ENCODE measurements around the gene PLIN5. TPM values are rescaled to one million over a fixed set of nuclear protein-coding genes. Genes with fewer than 3 reads are reported as not detected.

The PLIN5 gene
- total RNA-seq, 1 experiment from 2014 or later: 8.1 TPM

DNA sequence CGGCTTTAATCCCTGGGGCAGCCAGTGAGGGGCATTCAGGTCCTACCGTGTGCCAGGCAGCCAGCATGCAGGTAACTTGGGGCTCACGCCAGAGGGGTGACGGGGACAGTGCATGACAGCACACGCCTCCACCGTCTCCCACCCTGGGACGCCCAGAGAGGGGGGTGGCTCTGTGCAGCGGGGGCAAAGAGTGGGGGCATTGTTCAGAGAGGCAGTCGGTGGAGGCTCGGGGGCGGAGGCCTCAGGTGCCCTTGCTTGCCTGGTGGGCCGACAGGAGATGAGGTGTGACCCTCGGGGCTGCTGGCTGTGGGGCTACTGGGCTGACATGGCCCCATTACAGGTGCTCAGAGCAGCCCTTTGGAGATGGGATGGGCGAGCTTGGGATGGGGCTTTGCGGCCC, 35.2 kb downstream of the PLIN5 start:
- Histone ChIP-seq H3K27me3 (ENCODE audit: insufficient read depth, low read length) (no peaks in the 10 kb centered on the region), H4K20me1 (ENCODE audit: insufficient read depth) (no peaks in the 10 kb centered on the region), H3K9me3 (ENCODE audit: control insufficient read depth in 1 of 2, insufficient read depth in 1 of 2, low read depth in 1 of 2, low read length in 2 of 2) (no peaks in the 10 kb centered on the region), H3K4me2 (ENCODE audit: low read length) (no peak overlapping the region), H3K9ac (ENCODE audit: low read length) (no peak overlapping the region), H3K36me3 (ENCODE audit: control insufficient read depth in 1 of 2, insufficient read depth in 2 of 2, low read length in 2 of 2) (peaks cover 0 to 15% of the 10 kb centered on the region in 2 experiments; a peak in 2 of 4 replicates), H3K4me1 (ENCODE audit: control insufficient read depth in 1 of 2, insufficient read depth in 2 of 2, low read length in 2 of 2) (peaks cover 0 to 3% of the 10 kb centered on the region in 2 experiments; a peak in 2 of 4 replicates), H3K4me3 (replicated peaks in 1 of 2; ENCODE audit: low read depth in 1 of 2, low read length in 2 of 2) (no peak overlapping the region), H3K9me2 (ENCODE audit: insufficient read depth) (no peaks in the 10 kb centered on the region), H3K27ac (ENCODE audit: low read depth, low read length) (no peak overlapping the region), H3K79me2 (ENCODE audit: insufficient read depth, low read length) (no peaks in the 10 kb centered on the region), H2AFZ (ENCODE audit: low read depth, low read length, poor library complexity, severe bottlenecking) (no peak overlapping the region)
- intact Hi-C loops (cut with micrococcal nuclease): no loop called here
- no peak for ATAC-seq
- ChIA-PET CTCF (no interaction called here), POLR2A (no interaction called here), RAD21 (ENCODE audit: low non-redundant PET in 1 of 2, low total read pairs in 2 of 2, uncharacterized antibody in 2 of 2, unreplicated experiment in 2 of 2) (no interaction called here)
- TF ChIP-seq SP1 (IDR thresholded peaks at IDR 0.05; ENCODE audit: low read depth) (no peak), EZH2 (IDR thresholded peaks at IDR 0.05) (no peak), POLR2AphosphoS5 (IDR thresholded peaks at IDR 0.05; ENCODE audit: low read depth, low read length) (no peak), YY1 (IDR thresholded peaks at IDR 0.05; ENCODE audit: extremely low read depth, insufficient replicate concordance, low read depth, low read length) (no peak), SIN3A (IDR thresholded peaks at IDR 0.05; ENCODE audit: low read depth) (no peak), ZFX (IDR thresholded peaks at IDR 0.05) (no peak), ELF1 (IDR thresholded peaks at IDR 0.05; ENCODE audit: borderline replicate concordance, low read depth) (no peak), TCF7L2 (IDR thresholded peaks at IDR 0.05; ENCODE audit: borderline replicate concordance, extremely low read depth, insufficient read depth, insufficient read length) (no peak), CEBPB (IDR thresholded peaks at IDR 0.05; ENCODE audit: low read depth) (no peak), EGR1 (IDR thresholded peaks at IDR 0.05; ENCODE audit: low read depth) (no peak), FOSL1 (IDR thresholded peaks at IDR 0.05; ENCODE audit: low read depth) (no peak), CBX3 (IDR thresholded peaks at IDR 0.05; ENCODE audit: low read depth) (no peak), SRF (IDR thresholded peaks at IDR 0.05; ENCODE audit: low read depth) (no peak)
- TF ChIP-seq, protein P1, sequence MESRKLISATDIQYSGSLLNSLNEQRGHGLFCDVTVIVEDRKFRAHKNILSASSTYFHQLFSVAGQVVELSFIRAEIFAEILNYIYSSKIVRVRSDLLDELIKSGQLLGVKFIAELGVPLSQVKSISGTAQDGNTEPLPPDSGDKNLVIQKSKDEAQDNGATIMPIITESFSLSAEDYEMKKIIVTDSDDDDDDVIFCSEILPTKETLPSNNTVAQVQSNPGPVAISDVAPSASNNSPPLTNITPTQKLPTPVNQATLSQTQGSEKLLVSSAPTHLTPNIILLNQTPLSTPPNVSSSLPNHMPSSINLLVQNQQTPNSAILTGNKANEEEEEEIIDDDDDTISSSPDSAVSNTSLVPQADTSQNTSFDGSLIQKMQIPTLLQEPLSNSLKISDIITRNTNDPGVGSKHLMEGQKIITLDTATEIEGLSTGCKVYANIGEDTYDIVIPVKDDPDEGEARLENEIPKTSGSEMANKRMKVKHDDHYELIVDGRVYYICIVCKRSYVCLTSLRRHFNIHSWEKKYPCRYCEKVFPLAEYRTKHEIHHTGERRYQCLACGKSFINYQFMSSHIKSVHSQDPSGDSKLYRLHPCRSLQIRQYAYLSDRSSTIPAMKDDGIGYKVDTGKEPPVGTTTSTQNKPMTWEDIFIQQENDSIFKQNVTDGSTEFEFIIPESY (IDR thresholded peaks at IDR 0.05; ENCODE audit: extremely low read depth, insufficient replicate concordance, low read length): no peak
- TF ChIP-seq, protein P2, sequence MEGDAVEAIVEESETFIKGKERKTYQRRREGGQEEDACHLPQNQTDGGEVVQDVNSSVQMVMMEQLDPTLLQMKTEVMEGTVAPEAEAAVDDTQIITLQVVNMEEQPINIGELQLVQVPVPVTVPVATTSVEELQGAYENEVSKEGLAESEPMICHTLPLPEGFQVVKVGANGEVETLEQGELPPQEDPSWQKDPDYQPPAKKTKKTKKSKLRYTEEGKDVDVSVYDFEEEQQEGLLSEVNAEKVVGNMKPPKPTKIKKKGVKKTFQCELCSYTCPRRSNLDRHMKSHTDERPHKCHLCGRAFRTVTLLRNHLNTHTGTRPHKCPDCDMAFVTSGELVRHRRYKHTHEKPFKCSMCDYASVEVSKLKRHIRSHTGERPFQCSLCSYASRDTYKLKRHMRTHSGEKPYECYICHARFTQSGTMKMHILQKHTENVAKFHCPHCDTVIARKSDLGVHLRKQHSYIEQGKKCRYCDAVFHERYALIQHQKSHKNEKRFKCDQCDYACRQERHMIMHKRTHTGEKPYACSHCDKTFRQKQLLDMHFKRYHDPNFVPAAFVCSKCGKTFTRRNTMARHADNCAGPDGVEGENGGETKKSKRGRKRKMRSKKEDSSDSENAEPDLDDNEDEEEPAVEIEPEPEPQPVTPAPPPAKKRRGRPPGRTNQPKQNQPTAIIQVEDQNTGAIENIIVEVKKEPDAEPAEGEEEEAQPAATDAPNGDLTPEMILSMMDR (IDR thresholded peaks at IDR 0.05 in 2 of 3, conservative IDR thresholded peaks at IDR 0.05 in 1 of 3; ENCODE audit: borderline replicate concordance in 1 of 3, insufficient read depth in 1 of 3, low read depth in 2 of 3, low read length in 2 of 3): no peak
- TF ChIP-seq, protein P3, sequence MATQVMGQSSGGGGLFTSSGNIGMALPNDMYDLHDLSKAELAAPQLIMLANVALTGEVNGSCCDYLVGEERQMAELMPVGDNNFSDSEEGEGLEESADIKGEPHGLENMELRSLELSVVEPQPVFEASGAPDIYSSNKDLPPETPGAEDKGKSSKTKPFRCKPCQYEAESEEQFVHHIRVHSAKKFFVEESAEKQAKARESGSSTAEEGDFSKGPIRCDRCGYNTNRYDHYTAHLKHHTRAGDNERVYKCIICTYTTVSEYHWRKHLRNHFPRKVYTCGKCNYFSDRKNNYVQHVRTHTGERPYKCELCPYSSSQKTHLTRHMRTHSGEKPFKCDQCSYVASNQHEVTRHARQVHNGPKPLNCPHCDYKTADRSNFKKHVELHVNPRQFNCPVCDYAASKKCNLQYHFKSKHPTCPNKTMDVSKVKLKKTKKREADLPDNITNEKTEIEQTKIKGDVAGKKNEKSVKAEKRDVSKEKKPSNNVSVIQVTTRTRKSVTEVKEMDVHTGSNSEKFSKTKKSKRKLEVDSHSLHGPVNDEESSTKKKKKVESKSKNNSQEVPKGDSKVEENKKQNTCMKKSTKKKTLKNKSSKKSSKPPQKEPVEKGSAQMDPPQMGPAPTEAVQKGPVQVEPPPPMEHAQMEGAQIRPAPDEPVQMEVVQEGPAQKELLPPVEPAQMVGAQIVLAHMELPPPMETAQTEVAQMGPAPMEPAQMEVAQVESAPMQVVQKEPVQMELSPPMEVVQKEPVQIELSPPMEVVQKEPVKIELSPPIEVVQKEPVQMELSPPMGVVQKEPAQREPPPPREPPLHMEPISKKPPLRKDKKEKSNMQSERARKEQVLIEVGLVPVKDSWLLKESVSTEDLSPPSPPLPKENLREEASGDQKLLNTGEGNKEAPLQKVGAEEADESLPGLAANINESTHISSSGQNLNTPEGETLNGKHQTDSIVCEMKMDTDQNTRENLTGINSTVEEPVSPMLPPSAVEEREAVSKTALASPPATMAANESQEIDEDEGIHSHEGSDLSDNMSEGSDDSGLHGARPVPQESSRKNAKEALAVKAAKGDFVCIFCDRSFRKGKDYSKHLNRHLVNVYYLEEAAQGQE (IDR thresholded peaks at IDR 0.05; ENCODE audit: low read depth): no peak
- BruUV-seq (replicated peaks): no TSS peak
- no peak for DNase-seq (ENCODE audit: low read depth, low spot score)

Data from HCT116 (cell line).